ENCODE data around the gene FAM78B. TPM values are rescaled to one million over a fixed set of nuclear protein-coding genes. Genes with fewer than 3 reads are reported as not detected.

FAM78B gene
- total RNA-seq, 4 donors from 2014 or later: 0.35 to 5.4 (median 2.8) TPM

- Histone ChIP-seq H3K9me3 (no peaks in the 10 kb centered on the region), H3K4me1 (no peaks in the 10 kb centered on the region), H3K36me3 (no peaks in the 10 kb centered on the region), H3K27ac (no peak overlapping the region), H3K27me3 (no peaks in the 10 kb centered on the region), H3K4me3 (no peak overlapping the region)
- TF ChIP-seq CTCF (IDR thresholded peaks at IDR 0.05) (no peak), POLR2A (IDR thresholded peaks at IDR 0.05) (no peak)
- no peak for DNase-seq
Observed at GRCh38 chr1:166184012-166184411, 17.2 kb upstream of the FAM78B start.

GRCh38 chr1:166182281-166182680, 15.5 kb upstream of the FAM78B start:
- H3K4me3 ChIP-seq: no peak overlapping the region
- H3K4me1 ChIP-seq: no peaks in the 10 kb centered on the region
- no peaks in the 10 kb centered on the region for H3K36me3 ChIP-seq
- H3K27ac ChIP-seq: no peak overlapping the region
- H3K27me3 ChIP-seq: no peaks in the 10 kb centered on the region
- TF ChIP-seq POLR2A (IDR thresholded peaks at IDR 0.05) (no peak), CTCF (IDR thresholded peaks at IDR 0.05) (no peak)
- H3K9me3 ChIP-seq: no peaks in the 10 kb centered on the region
- DNase-seq: no peak

- Histone ChIP-seq H3K4me1 (no peaks in the 10 kb centered on the region), H3K4me3 (no peak overlapping the region), H3K27ac (no peak overlapping the region), H3K9me3 (no peaks in the 10 kb centered on the region), H3K27me3 (no peaks in the 10 kb centered on the region), H3K36me3 (no peaks in the 10 kb centered on the region)
- TF ChIP-seq CTCF (IDR thresholded peaks at IDR 0.05) (no peak), POLR2A (IDR thresholded peaks at IDR 0.05) (no peak)
- DNase-seq: no peak
Observed at GRCh38 chr1:166176416-166176815, 9.6 kb upstream of the FAM78B start.

GRCh38 chr1:166175032-166175431, 8.2 kb upstream of the FAM78B start:
- H3K4me3 ChIP-seq: no peak overlapping the region
- no peak for DNase-seq
- H3K27ac ChIP-seq: no peak overlapping the region
- no peaks in the 10 kb centered on the region for H3K4me1 ChIP-seq
- H3K36me3 ChIP-seq: no peaks in the 10 kb centered on the region
- no peaks in the 10 kb centered on the region for H3K27me3 ChIP-seq
- no peaks in the 10 kb centered on the region for H3K9me3 ChIP-seq
- TF ChIP-seq CTCF (IDR thresholded peaks at IDR 0.05): no peak
- TF ChIP-seq POLR2A (IDR thresholded peaks at IDR 0.05): no peak

GRCh38 chr1:166174108-166174507, 7.3 kb upstream of the FAM78B start:
- Histone ChIP-seq H3K27ac (no peak overlapping the region), H3K4me3 (no peak overlapping the region), H3K9me3 (no peaks in the 10 kb centered on the region), H3K36me3 (no peaks in the 10 kb centered on the region), H3K4me1 (no peaks in the 10 kb centered on the region), H3K27me3 (no peaks in the 10 kb centered on the region)
- TF ChIP-seq CTCF (IDR thresholded peaks at IDR 0.05) (no peak), POLR2A (IDR thresholded peaks at IDR 0.05) (no peak)
- no peak for DNase-seq

- no peaks in the 10 kb centered on the region for H3K36me3 ChIP-seq
- no peaks in the 10 kb centered on the region for H3K27me3 ChIP-seq
- no peak overlapping the region for H3K4me3 ChIP-seq
- no peak overlapping the region for H3K27ac ChIP-seq
- TF ChIP-seq CTCF (IDR thresholded peaks at IDR 0.05): no peak
- no peak for TF ChIP-seq POLR2A (IDR thresholded peaks at IDR 0.05)
- H3K9me3 ChIP-seq: no peaks in the 10 kb centered on the region
- peaks cover 0 to 7% (median 0%) of the 10 kb centered on the region in 4 donors for H3K4me1 ChIP-seq
- DNase-seq: no peak
Observed at GRCh38 chr1:166172106-166172505, 5.3 kb upstream of the FAM78B start.

Data from Peyer's patch (tissue), 4 donors.